GM19099 (cell line): ENCODE data around the gene AQP12B.

Experiments used
- POLR2A ChIP-seq: IDR thresholded peaks from 3 replicates; pipeline ENCODE4 v1.6.1; 2011; ENCODE audit warnings: low read depth; ENCODE audit not compliant: insufficient read length; ENCODE audit errors: extremely low read depth

Gene AQP12B

DNA sequence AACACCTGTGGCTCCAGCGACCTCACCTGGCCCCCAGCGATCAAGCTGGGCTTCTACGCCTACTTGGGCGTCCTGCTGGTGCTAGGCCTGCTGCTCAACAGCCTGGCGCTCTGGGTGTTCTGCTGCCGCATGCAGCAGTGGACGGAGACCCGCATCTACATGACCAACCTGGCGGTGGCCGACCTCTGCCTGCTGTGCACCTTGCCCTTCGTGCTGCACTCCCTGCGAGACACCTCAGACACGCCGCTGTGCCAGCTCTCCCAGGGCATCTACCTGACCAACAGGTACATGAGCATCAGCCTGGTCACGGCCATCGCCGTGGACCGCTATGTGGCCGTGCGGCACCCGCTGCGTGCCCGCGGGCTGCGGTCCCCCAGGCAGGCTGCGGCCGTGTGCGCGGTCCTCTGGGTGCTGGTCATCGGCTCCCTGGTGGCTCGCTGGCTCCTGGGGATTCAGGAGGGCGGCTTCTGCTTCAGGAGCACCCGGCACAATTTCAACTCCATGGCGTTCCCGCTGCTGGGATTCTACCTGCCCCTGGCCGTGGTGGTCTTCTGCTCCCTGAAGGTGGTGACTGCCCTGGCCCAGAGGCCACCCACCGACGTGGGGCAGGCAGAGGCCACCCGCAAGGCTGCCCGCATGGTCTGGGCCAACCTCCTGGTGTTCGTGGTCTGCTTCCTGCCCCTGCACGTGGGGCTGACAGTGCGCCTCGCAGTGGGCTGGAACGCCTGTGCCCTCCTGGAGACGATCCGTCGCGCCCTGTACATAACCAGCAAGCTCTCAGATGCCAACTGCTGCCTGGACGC is 52.5 kb downstream of the AQP12B start:
- TF ChIP-seq POLR2A, result no peak

DNA sequence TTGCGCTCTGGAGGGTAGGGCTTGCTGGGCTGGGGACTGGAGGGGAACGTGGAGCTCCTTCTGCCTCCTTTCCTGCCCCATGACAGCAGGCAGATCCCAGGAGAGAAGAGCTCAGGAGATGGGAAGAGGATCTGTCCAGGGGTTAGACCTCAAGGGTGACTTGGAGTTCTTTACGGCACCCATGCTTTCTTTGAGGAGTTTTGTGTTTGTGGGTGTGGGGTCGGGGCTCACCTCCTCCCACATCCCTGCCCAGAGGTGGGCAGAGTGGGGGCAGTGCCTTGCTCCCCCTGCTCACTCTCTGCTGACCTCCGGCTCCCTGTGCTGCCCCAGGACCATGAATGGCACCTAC is 53.1 kb downstream of the AQP12B start:
- no peak for TF ChIP-seq POLR2A

DNA sequence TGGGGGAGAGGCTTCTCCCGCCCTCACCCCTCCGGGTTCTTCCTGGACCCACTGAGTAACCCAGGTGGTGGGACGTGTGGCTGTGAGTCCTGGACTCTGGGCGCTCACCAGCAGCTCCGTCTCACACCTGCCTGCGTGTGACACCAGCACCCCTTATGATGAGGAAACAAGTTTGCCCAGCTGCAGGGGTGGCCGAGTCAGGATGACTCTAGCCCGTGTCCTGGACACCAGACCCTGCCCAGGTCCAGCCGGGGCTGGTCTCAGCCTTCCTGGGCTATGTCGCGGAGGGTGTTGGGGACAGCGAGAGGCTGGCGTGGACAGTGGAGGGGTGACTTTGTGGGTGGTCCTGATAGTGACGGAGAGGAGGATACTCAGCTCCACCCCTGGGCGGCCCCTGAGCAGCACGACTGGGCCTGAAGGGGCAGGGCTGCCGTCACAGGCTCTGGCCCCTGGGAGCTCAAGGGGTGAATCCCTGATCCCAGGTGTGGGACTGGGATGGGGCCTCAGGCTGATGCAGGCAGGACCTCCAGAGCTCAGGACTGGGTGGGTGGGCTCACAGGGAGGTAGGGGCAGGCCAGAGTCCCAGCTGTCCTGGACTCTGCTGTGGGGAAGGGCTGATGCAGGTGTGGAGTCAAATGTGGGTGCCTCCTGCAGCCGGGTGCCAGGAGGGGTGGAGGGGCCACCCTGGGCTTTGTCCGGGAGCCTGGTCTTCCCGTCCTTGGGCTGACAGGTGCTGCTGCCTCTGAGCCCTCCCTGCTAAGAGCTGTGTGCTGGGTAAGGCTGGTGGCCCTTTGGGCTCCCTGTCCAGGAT is 53.7 kb downstream of the AQP12B start:
- TF ChIP-seq POLR2A, result no peak

DNA sequence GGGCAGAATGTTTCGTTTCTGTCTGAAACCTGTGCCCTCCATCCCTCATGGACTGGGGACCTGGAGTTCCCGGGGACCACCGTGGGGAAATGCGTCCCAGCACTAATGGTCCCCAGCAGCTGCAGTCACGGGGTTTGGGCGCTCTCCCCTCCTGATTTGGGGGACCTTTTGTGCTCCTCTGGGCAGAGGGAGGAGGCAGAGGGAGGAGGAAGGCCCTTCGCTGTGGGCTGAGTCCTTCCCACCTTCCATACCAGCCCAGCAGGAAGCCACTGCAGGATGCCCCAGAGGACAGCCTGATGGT is 54.2 kb downstream of the AQP12B start:
- TF ChIP-seq POLR2A, result no peak

DNA sequence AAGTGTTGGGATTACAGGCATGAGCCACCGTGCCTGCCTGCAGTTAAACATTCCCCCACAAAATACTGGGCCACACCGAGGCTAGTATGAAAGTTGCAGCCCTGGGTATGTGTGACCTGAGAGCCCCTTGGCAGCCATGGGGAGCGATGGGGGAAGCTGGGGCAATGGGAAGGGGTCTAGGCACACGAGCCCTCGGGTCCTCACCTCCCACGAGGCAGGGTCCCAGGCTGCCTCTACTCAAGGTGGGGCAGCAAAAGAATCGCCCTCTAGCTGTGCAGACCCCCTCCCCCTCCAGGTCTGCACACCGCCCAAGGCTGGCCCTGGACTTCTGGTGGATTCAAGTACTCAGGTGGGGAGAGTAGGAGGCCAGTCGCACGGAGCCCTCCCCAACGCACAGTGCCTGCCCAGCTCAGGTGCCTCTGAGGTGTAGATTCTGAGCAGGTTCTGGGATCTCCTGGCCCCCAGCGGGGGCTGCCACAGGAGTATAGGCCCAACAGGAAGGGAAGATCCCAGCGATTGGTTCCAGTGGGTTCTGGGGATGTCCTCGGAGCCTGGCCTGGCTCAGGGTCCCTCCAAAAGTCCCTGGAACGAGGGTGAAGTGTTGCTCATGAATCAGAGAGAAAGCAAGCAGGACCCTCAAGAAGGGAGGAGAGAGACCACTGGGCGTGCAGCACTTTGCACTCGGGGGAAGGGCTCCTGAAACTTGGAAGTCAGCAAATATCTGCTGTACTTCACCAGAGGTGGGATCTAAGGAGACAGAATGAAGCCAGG is 54.8 kb downstream of the AQP12B start:
- no peak for TF ChIP-seq POLR2A

DNA sequence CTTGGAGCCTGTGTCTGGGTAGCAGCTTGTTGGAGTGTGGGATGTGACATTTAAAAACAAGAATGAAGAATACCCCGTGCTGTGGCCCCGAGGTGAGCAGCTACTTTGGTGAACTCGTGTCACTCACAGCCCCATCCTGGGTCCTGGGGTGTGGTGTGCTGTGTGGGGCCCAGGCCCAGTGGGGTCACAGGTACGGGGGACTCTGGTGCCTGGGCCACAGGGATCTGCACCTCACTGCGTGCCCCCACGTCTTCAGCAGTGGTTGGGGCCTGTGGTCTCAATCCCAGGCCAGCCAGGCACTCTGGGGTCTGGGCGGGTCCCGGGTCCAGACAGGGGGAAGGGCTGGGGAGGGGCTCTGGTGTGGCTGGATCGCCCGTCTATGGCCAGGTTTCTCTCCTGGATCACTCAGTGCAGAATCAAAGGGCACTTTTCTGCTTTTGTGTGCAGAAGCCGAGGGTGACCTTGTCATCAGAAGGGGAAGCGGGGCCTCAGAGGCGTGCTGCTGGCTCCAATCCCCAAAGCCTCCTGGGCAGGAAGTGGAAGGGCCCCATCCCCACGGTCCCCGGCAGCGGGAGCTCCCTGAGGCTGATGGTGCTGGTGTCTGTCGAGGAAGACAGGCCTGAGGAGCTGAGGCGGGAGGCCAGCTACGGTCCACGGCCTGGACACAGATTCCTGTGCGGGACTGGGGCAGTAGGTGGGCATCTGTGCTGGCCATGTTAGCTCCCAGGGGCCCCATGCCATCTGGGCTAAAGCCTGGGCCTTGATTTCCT is 56.0 kb downstream of the AQP12B start:
- no peak for TF ChIP-seq POLR2A
